Neural progenitor cell (in vitro differentiated cells): ENCODE data around the gene TSNAXIP1.

ENCODE experiments used
- EZH2 ChIP-seq: fragments of 200-600 bp; sonication (generic); IDR thresholded peaks from 2 replicates; pipeline ENCODE4 v1.6.1; 2017; ENCODE audit warnings: antibody characterized with exemption, mild to moderate bottlenecking, moderate library complexity
- EZH2phosphoT487 ChIP-seq: fragments of 200-600 bp; sonication (generic); IDR thresholded peaks from 2 replicates; pipeline ENCODE4 v1.6.1; 2017; ENCODE audit warnings: antibody characterized with exemption
- TF ChIP-seq, protein P1 (sequence below): fragments of 200-600 bp; sonication (generic); IDR thresholded peaks from 2 replicates; pipeline ENCODE4 v1.5.1; 2017; ENCODE audit warnings: antibody characterized with exemption, mild to moderate bottlenecking

DNA sequence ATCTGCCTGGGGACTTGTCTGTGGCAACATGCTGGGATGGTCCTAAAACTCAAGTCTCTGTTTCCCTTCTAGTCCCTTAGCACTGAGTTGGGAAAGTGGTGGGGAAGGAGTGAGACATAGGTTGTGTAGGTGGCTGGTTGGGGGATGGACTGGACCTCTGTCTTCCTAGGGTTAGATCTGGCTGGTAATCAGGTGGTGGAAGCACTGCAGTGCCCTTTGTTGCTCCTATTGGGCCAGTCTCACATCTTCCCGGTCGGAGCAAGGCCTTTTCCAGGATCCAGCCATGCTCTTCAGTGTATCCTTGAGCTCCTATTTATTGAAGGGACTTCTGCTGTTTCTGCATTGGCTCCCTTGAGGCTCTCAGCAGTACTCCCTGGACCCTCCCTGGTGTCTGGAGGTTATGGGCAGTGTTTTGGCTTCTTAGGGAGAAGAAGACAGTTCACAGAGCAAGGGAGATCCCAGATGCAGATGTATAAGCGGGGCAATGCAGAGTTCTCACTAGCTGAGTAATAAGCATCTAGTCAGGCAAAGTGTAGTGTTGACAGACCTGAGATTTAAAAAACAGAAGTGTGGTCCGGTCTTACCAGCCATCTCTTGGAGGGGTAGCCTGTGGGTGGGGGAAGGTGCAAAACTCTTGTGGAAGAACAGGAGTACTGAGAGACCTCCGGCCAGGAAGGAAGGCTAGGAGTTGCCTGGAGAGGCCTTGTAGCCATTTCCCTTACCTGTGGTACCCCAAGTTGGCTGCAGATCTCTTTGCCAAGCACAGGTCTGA lies 38.8 kb downstream of the TSNAXIP1 start:
- TF ChIP-seq EZH2 (no peak), EZH2phosphoT487 (no peak)
- TF ChIP-seq, protein P1, sequence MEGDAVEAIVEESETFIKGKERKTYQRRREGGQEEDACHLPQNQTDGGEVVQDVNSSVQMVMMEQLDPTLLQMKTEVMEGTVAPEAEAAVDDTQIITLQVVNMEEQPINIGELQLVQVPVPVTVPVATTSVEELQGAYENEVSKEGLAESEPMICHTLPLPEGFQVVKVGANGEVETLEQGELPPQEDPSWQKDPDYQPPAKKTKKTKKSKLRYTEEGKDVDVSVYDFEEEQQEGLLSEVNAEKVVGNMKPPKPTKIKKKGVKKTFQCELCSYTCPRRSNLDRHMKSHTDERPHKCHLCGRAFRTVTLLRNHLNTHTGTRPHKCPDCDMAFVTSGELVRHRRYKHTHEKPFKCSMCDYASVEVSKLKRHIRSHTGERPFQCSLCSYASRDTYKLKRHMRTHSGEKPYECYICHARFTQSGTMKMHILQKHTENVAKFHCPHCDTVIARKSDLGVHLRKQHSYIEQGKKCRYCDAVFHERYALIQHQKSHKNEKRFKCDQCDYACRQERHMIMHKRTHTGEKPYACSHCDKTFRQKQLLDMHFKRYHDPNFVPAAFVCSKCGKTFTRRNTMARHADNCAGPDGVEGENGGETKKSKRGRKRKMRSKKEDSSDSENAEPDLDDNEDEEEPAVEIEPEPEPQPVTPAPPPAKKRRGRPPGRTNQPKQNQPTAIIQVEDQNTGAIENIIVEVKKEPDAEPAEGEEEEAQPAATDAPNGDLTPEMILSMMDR, result no peak
